CD14-positive monocyte (primary cell): ENCODE results near the gene SCMH1. TPM values are rescaled to one million over a fixed set of nuclear protein-coding genes. Genes with fewer than 3 reads are reported as not detected.

Source experiments
- DNase-seq, 3 donors: peaks; one replicate each; pipeline ENCODE4 v3.0.0-alpha.2; 2011 to 2022
- H2AFZ ChIP-seq: 2 replicates; pipeline ENCODE4 v1.6.0; 2012; ENCODE audit warnings: mild to moderate bottlenecking, low read depth, low read length, inconsistent platforms; ENCODE audit not compliant: insufficient read depth, poor library complexity, severe bottlenecking
- H3K27ac ChIP-seq, 2 donors: 1 replicate in 1 of 2; 2 replicates in 1 of 2; pipeline ENCODE4 v1.5.1; 2012 to 2013; ENCODE audit warnings: low read length in 2 of 2, control low read depth in 1 of 2, inconsistent platforms in 1 of 2, low read depth in 1 of 2, mild to moderate bottlenecking in 1 of 2
- H3K27me3 ChIP-seq, 2 donors: one replicate each; pipeline versions ENCODE4 v1.6.0 to v1.6.1; 2011 to 2013; ENCODE audit warnings: low read length in 2 of 2; ENCODE audit not compliant: control insufficient read depth in 2 of 2, insufficient read depth in 2 of 2
- H3K36me3 ChIP-seq, 2 donors: replicated peaks in 1 of 2; 1 replicate in 1 of 2; 2 replicates in 1 of 2; pipeline versions ENCODE4 v1.5.1 to v1.6.1; 2012 to 2013; ENCODE audit warnings: low read length in 2 of 2, control low read depth in 1 of 2, inconsistent platforms in 1 of 2, mild to moderate bottlenecking in 1 of 2; ENCODE audit not compliant: insufficient read depth in 2 of 2, control insufficient read depth in 1 of 2
- H3K4me1 ChIP-seq, 2 donors: 1 replicate in 1 of 2; 2 replicates in 1 of 2; pipeline versions ENCODE4 v1.5.1 to v1.6.1; 2012 to 2013; ENCODE audit warnings: low read length in 2 of 2, control low read depth in 1 of 2, inconsistent platforms in 1 of 2, mild to moderate bottlenecking in 1 of 2, moderate library complexity in 1 of 2; ENCODE audit not compliant: insufficient read depth in 2 of 2, control insufficient read depth in 1 of 2
- H3K4me2 ChIP-seq: replicated peaks from 2 replicates; pipeline ENCODE3; 2012; ENCODE audit warnings: low read length, moderate library complexity, mild to moderate bottlenecking; ENCODE audit not compliant: poor library complexity, severe bottlenecking; ENCODE audit errors: extremely low read depth
- H3K4me3 ChIP-seq, 3 experiments: fragments of 200-600 bp in 1 of 3; sonication (generic) in 1 of 3; replicated peaks in 1 of 3; 1 replicate in 2 of 3; 2 replicates in 1 of 3; pipeline ENCODE4 v1.5.1; 2011 to 2013; ENCODE audit warnings: low read length in 3 of 3, mild to moderate bottlenecking in 3 of 3, control low read depth in 2 of 3, low read depth in 2 of 3, inconsistent platforms in 1 of 3, moderate library complexity in 1 of 3
- H3K79me2 ChIP-seq: 2 replicates; pipeline ENCODE4 v1.6.0; 2012; ENCODE audit warnings: mild to moderate bottlenecking, control low read depth, inconsistent platforms, low read length, moderate library complexity; ENCODE audit not compliant: insufficient read depth
- H3K9ac ChIP-seq: 2 replicates; pipeline ENCODE4 v1.6.0; 2017; ENCODE audit warnings: low read length, mild to moderate bottlenecking; ENCODE audit not compliant: insufficient read depth, poor library complexity, severe bottlenecking
- H3K9me3 ChIP-seq, 2 donors: replicated peaks in 1 of 2; 1 replicate in 1 of 2; 2 replicates in 1 of 2; pipeline versions ENCODE4 v1.5.1 to v1.6.1; 2012 to 2013; ENCODE audit warnings: low read length in 2 of 2, control low read depth in 1 of 2; ENCODE audit not compliant: control insufficient read depth in 1 of 2, insufficient read depth in 1 of 2
- H4K20me1 ChIP-seq: 2 replicates; pipeline ENCODE4 v1.6.0; 2012; ENCODE audit warnings: mild to moderate bottlenecking, low read length, control low read depth, moderate library complexity; ENCODE audit not compliant: insufficient read depth
- H3K27ac Mint-ChIP-seq, 7 donors: one replicate each; pipeline ENCODE4 v1.8.0; 2020; ENCODE audit warnings: mild to moderate bottlenecking in 7 of 7, mixed read lengths in 7 of 7, moderate library complexity in 6 of 7, inconsistent platforms in 2 of 7
- H3K27me3 Mint-ChIP-seq, 3 donors: one replicate each; pipeline ENCODE4 v1.8.0; 2021 to 2022; ENCODE audit warnings: low read depth in 3 of 3, mild to moderate bottlenecking in 3 of 3, mixed read lengths in 3 of 3, moderate library complexity in 3 of 3, inconsistent platforms in 1 of 3
- H3K36me3 Mint-ChIP-seq, 2 donors: one replicate each; pipeline ENCODE4 v1.8.0; 2020; ENCODE audit warnings: mixed read lengths in 2 of 2, inconsistent platforms in 1 of 2, mild to moderate bottlenecking in 1 of 2
- H3K4me1 Mint-ChIP-seq: one replicate; pipeline ENCODE4 v1.8.0; 2020; ENCODE audit warnings: mild to moderate bottlenecking, mixed read lengths
- H3K4me3 Mint-ChIP-seq, 2 donors: one replicate each; pipeline ENCODE4 v1.8.0; 2020; ENCODE audit warnings: mild to moderate bottlenecking in 2 of 2, mixed read lengths in 2 of 2, moderate library complexity in 1 of 2
- H3K9me3 Mint-ChIP-seq, 7 donors: one replicate each; pipeline ENCODE4 v1.8.0; 2020 to 2022; ENCODE audit warnings: mixed read lengths in 7 of 7, mild to moderate bottlenecking in 6 of 7, moderate library complexity in 6 of 7, inconsistent platforms in 2 of 7
- CTCF ChIP-seq: fragments of 200-600 bp; IDR thresholded peaks from one replicate; pipeline ENCODE4 v1.8.0; 2022; ENCODE audit warnings: antibody characterized with exemption, mild to moderate bottlenecking
- WGBS: methylation state at CpG from one replicate; pipeline ENCODE4 v1.1.5; 2013; ENCODE audit warnings: missing lambda C conversion rate; ENCODE audit not compliant: insufficient coverage; 5-methylcytosine and 5-hydroxymethylcytosine counted together
- intact Hi-C, 2 donors: fragments of 100-400 bp; cut with micrococcal nuclease; formaldehyde crosslinking; loops; one replicate each; pipeline versions ENCODE4 v1.15.0 to v1.15.1; 2023
- polyA plus RNA-seq, 3 donors: library from polyadenylated mRNA; depleted of rRNA in 1 of 3; unstranded in 2 of 3; stranded (reverse) in 1 of 3; fragments of 300-500 nt in 2 of 3; fragments of >200 nt in 1 of 3; fragmentation: Illumina TruSeq in 2 of 3; gene quantifications; 1 replicate in 2 of 3; 2 replicates in 1 of 3; pipeline ENCODE4 v1.2.3, GENCODE V29; 2012 to 2021

SCMH1 gene
- polyA plus RNA-seq, 3 donors, result 0.66 to 12.7 (median 0.74) TPM

DNA sequence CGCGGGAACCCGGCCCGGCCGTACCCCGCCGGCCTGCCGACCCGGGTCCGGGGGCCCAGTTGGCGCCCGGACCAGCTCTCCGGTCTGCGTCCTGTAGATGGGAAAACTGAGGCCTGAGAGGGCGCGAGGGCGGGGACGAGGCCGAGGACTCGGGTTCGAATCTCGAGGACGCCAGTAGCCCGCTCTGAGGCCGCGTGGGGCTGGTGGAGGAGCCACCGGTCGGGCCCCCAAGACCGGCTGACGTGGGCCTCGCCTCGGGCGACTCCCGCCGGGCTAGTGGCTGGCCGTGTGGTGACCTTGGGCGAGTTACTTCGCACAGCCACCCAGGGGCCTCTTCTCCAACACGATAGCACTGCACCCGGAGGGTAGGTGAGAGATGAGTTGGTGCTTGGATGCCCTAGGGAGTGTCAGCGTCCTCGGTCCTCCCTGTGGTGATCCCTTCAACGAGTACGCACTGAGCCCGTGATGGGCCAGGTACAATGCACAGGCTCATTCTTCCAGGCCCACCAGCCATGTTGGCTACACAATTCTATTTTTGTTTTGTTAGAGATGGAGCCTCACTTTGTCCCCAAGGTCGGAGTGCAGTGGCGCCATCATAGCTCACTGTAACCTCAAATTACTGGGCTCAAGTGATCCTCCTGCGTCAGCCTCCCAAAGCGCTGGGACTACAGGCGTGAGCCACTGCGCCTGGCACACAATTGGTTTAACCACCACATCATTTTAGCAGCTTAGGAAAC, 404 bp upstream of the SCMH1 start:
- no peaks in the 10 kb centered on the region for H3K9me3 Mint-ChIP-seq
- H4K20me1 ChIP-seq, result no peaks in the 10 kb centered on the region
- peak overlapping the region; percentile 74 to 79 for H3K4me3 Mint-ChIP-seq
- DNase-seq, result no peak
- peak overlapping the region; percentile 53 for H3K9ac ChIP-seq
- H3K27ac ChIP-seq, result peak overlapping the region in 1 of 2 donors; percentile 46
- peak overlapping the region; percentile 88 for H2AFZ ChIP-seq
- peaks cover 40% of the 10 kb centered on the region for H3K79me2 ChIP-seq
- H3K27me3 Mint-ChIP-seq, result no peaks in the 10 kb centered on the region
- H3K4me1 ChIP-seq, result peaks cover 15 to 18% of the 10 kb centered on the region in 2 donors
- peak overlapping the region; percentile 36 to 75 (median 69) for H3K4me3 ChIP-seq
- no peaks in the 10 kb centered on the region for H3K27me3 ChIP-seq
- intact Hi-C loops, result no loop called here
- peak overlapping the region in 3 of 7 donors; percentile 32 to 72 (median 49) for H3K27ac Mint-ChIP-seq
- H3K36me3 Mint-ChIP-seq, result no peaks in the 10 kb centered on the region
- H3K4me2 ChIP-seq, result peak overlapping the region; percentile 83
- WGBS, result 4% methylated on average over 43 of the region's 51 CpGs
- H3K4me1 Mint-ChIP-seq, result peaks cover 25% of the 10 kb centered on the region
- TF ChIP-seq CTCF, result no peak
- no peaks in the 10 kb centered on the region for H3K36me3 ChIP-seq
- H3K9me3 ChIP-seq, result no peaks in the 10 kb centered on the region

GRCh38 chr1:41241354-41241748, 755 bp downstream of the SCMH1 start:
- peak overlapping the region; percentile 41 to 92 (median 76) for H3K4me3 ChIP-seq
- H3K9me3 ChIP-seq, result no peaks in the 10 kb centered on the region
- intact Hi-C loops, result no loop called here
- no peaks in the 10 kb centered on the region for H3K27me3 Mint-ChIP-seq
- 0% methylated on average over 38 of the region's 45 CpGs for WGBS
- peak; percentile 26 to 28 (median 27) for DNase-seq
- H3K36me3 ChIP-seq, result no peaks in the 10 kb centered on the region
- peak overlapping the region; percentile 76 for H3K9ac ChIP-seq
- H3K79me2 ChIP-seq, result peaks cover 51% of the 10 kb centered on the region
- peak overlapping the region in 1 of 2 donors; percentile 25 for H3K27ac ChIP-seq
- H4K20me1 ChIP-seq, result no peaks in the 10 kb centered on the region
- peak overlapping the region; percentile 83 for H3K4me2 ChIP-seq
- peaks cover 15 to 18% of the 10 kb centered on the region in 2 donors for H3K4me1 ChIP-seq
- TF ChIP-seq CTCF, result no peak
- peaks cover 28% of the 10 kb centered on the region for H3K4me1 Mint-ChIP-seq
- peak overlapping the region in 1 of 7 donors; percentile 61 for H3K27ac Mint-ChIP-seq
- no peaks in the 10 kb centered on the region for H3K27me3 ChIP-seq
- H3K4me3 Mint-ChIP-seq, result peak overlapping the region; percentile 86
- no peaks in the 10 kb centered on the region for H3K9me3 Mint-ChIP-seq
- peak overlapping the region; percentile 79 for H2AFZ ChIP-seq
- no peaks in the 10 kb centered on the region for H3K36me3 Mint-ChIP-seq
